Right lobe of liver (tissue), 6 donors: ENCODE measurements around the gene PCCA. TPM values are rescaled to one million over a fixed set of nuclear protein-coding genes. Genes with fewer than 3 reads are reported as not detected.

Source experiments
- ATAC-seq, 4 donors: fragments of 200-7000 bp; cut with Tn5 transposase; one replicate each; pipeline ENCODE4 v1.9.1; 2020; ENCODE audit warnings: mild to moderate bottlenecking in 4 of 4, moderate library complexity in 4 of 4
- DNase-seq, 3 donors: peaks; one replicate each; pipeline ENCODE4 v3.0.0-alpha.2; 2020
- H3K27ac ChIP-seq, 3 donors: fragments of 200-600 bp; one replicate each; pipeline ENCODE4 v1.8.0; 2022
- H3K27me3 ChIP-seq, 2 donors: fragments of 200-600 bp; one replicate each; pipeline ENCODE4 v1.8.0; 2022
- H3K36me3 ChIP-seq, 4 donors: fragments of 200-600 bp; sonication (generic) in 1 of 4; one replicate each; pipeline versions ENCODE4 v1.5.1 to v1.8.0; 2017 to 2022; ENCODE audit warnings: control low read depth in 1 of 4
- H3K4me1 ChIP-seq, 4 donors: fragments of 200-600 bp; sonication (generic) in 1 of 4; one replicate each; pipeline versions ENCODE4 v1.5.1 to v1.8.0; 2017 to 2022; ENCODE audit warnings: control low read depth in 1 of 4
- H3K4me3 ChIP-seq, 3 donors: fragments of 200-600 bp; one replicate each; pipeline ENCODE4 v1.8.0; 2022
- H3K9me3 ChIP-seq, 4 donors: fragments of 200-600 bp; sonication (generic) in 1 of 4; one replicate each; pipeline versions ENCODE4 v1.5.1 to v1.8.0; 2017 to 2022; ENCODE audit warnings: control low read depth in 1 of 4
- CTCF ChIP-seq, 4 donors: fragments of 200-600 bp in 3 of 4; fragments of 450-650 bp in 1 of 4; IDR thresholded peaks; one replicate each; pipeline versions ENCODE4 v1.5.1 to v1.8.0; 2016 to 2022; ENCODE audit warnings: antibody characterized with exemption in 4 of 4, mild to moderate bottlenecking in 2 of 4
- POLR2A ChIP-seq: fragments of 450-650 bp; IDR thresholded peaks from one replicate; pipeline ENCODE4 v1.6.1; 2017; ENCODE audit warnings: antibody characterized with exemption, mild to moderate bottlenecking
- WGBS: methylation state at CpG from one replicate; pipeline ENCODE4 v1.1.6; 2018; ENCODE audit warnings: low coverage, low lambda C conversion rate; ENCODE audit not compliant: insufficient coverage; ENCODE audit errors: missing lambda C conversion rate; 5-methylcytosine and 5-hydroxymethylcytosine counted together
- intact Hi-C, 2 donors: fragments of 100-400 bp; cut with DNase I; formaldehyde crosslinking; loops; one replicate each; pipeline versions ENCODE4 v1.11.2 to v1.14.1; 2022
- total RNA-seq, 6 experiments: library from RNA; depleted of rRNA in 2 of 6; stranded (reverse); fragments of >200 nt in 2 of 6; fragmentation: NEBNext Ultra II Directional in 3 of 6; extraction: Animal tissue kit (Norgen Biotek cat#: 25700) in 3 of 6; gene quantifications; one replicate each; pipeline versions ENCODE4 v1.1.0 to v1.2.4, GENCODE V29; 2016 to 2023
- donor health status: DM: no; HTN: yes; CAD: no.
- donor health status: DM: no; HTN: no; CAD: no.
- donor health status: DM: no; HTN: no; CAD: no.
- donor health status: DM: no; HTN: yes; CAD: no.
- donor health status: DM: no; HTN: yes; CAD: no.

The PCCA gene
- total RNA-seq, 6 experiments from 2014 or later = 58.2 to 161 (median 85.2) TPM

- H3K27me3 ChIP-seq = no peaks in the 10 kb centered on the region
- 73% methylated on average over 5 of the region's 5 CpGs for WGBS
- ATAC-seq (peak in 3 of 4 donors; percentile 23 to 32 (median 24)), DNase-seq (no peak)
- TF ChIP-seq CTCF (IDR thresholded peaks at IDR 0.05) (no peak), POLR2A (no peak)
- intact Hi-C loops = no loop called here
- H3K4me1 ChIP-seq = peaks cover 0 to 16% (median 4%) of the 10 kb centered on the region in 4 donors
- no peak overlapping the region for H3K4me3 ChIP-seq
- H3K36me3 ChIP-seq = no peaks in the 10 kb centered on the region
- no peak overlapping the region for H3K27ac ChIP-seq
- no peaks in the 10 kb centered on the region for H3K9me3 ChIP-seq
Observed at GRCh38 chr13:100124265-100124664, 35.4 kb downstream of the PCCA start.

GRCh38 chr13:100125946-100126345 lies 37.1 kb downstream of the PCCA start:
- no peaks in the 10 kb centered on the region for H3K27me3 ChIP-seq
- H3K9me3 ChIP-seq = no peaks in the 10 kb centered on the region
- no peak for DNase-seq
- no peaks in the 10 kb centered on the region for H3K36me3 ChIP-seq
- peaks cover 0 to 27% (median 6%) of the 10 kb centered on the region in 4 donors for H3K4me1 ChIP-seq
- no peak for TF ChIP-seq POLR2A
- no peak for TF ChIP-seq CTCF (IDR thresholded peaks at IDR 0.05)
- WGBS = 96% methylated on average over 4 of the region's 4 CpGs
- no peak for ATAC-seq
- intact Hi-C loops = no loop called here
- H3K27ac ChIP-seq = no peak overlapping the region
- H3K4me3 ChIP-seq = no peak overlapping the region

GRCh38 chr13:100128373-100128772 lies 39.5 kb downstream of the PCCA start:
- ATAC-seq = peak; percentile 17 to 45 (median 40)
- intact Hi-C loops = no loop called here
- WGBS = no CpG with 5 or more reads among the region's 3 CpGs

GRCh38 chr13:100128838-100129237 lies 39.9 kb downstream of the PCCA start:
- no peak for TF ChIP-seq CTCF (IDR thresholded peaks at IDR 0.05)
- no peak for TF ChIP-seq POLR2A
- 50% methylated on average over 3 of the region's 3 CpGs for WGBS
- no peaks in the 10 kb centered on the region for H3K36me3 ChIP-seq
- H3K27ac ChIP-seq = peak overlapping the region in 2 of 3 donors; percentile 63 to 67
- peaks cover 0 to 27% (median 6%) of the 10 kb centered on the region in 4 donors for H3K4me1 ChIP-seq
- intact Hi-C loops = no loop called here
- H3K4me3 ChIP-seq = no peak overlapping the region
- no peaks in the 10 kb centered on the region for H3K27me3 ChIP-seq
- ATAC-seq (peak; percentile 78 to 92 (median 85)), DNase-seq (no peak)
- no peaks in the 10 kb centered on the region for H3K9me3 ChIP-seq

More at GRCh38 chr13:100128373-100128772, 39.5 kb downstream of the PCCA start:
- H3K9me3 ChIP-seq = no peaks in the 10 kb centered on the region
- H3K36me3 ChIP-seq = no peaks in the 10 kb centered on the region
- H3K4me1 ChIP-seq = peaks cover 0 to 27% (median 6%) of the 10 kb centered on the region in 4 donors
- TF ChIP-seq POLR2A (no peak), CTCF (IDR thresholded peaks at IDR 0.05) (no peak)
- DNase-seq = peak in 1 of 3 donors; percentile 36
- peak overlapping the region in 2 of 3 donors; percentile 63 to 67 for H3K27ac ChIP-seq
- H3K4me3 ChIP-seq = no peak overlapping the region
- H3K27me3 ChIP-seq = no peaks in the 10 kb centered on the region

GRCh38 chr13:100129605-100130004 lies 40.7 kb downstream of the PCCA start:
- intact Hi-C loops = no loop called here
- no peaks in the 10 kb centered on the region for H3K36me3 ChIP-seq
- peak overlapping the region in 1 of 3 donors; percentile 67 for H3K27ac ChIP-seq
- H3K27me3 ChIP-seq = no peaks in the 10 kb centered on the region
- H3K4me1 ChIP-seq = peaks cover 0 to 27% (median 6%) of the 10 kb centered on the region in 4 donors
- TF ChIP-seq CTCF (IDR thresholded peaks at IDR 0.05) (no peak), POLR2A (no peak)
- H3K4me3 ChIP-seq = no peak overlapping the region
- DNase-seq (no peak), ATAC-seq (peak; percentile 33 to 65 (median 55))
- H3K9me3 ChIP-seq = no peaks in the 10 kb centered on the region
- 17% methylated on average over 2 of the region's 2 CpGs for WGBS
